ENCODE measurements around the gene ABCG2. TPM values are rescaled to one million over a fixed set of nuclear protein-coding genes. Genes with fewer than 3 reads are reported as not detected.

The ABCG2 gene
- polyA plus RNA-seq, 1 experiment: 0.45 TPM

DNA sequence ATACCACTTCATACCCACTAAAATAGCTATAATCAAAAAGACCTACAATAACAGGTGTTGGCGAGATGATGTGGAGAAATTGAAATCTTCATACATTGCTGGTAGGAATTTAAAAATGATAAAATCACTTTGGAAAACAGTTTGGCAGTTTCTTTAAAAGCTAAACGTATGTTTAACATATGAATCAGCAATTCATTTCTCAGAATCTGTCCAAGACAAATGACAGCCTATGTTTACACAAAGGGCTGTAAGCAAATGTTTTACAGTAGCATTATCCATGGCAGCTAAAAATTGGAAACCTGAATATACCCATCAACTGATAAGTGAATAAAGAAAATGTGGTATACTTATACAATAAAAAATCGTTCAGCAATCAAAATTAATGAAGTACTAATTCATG is 33.0 kb upstream of the ABCG2 start:
- POLR2A ChIA-PET: no interaction called here
- no peak for DNase-seq (ENCODE audit: low read depth)
- TF ChIP-seq, protein P1, sequence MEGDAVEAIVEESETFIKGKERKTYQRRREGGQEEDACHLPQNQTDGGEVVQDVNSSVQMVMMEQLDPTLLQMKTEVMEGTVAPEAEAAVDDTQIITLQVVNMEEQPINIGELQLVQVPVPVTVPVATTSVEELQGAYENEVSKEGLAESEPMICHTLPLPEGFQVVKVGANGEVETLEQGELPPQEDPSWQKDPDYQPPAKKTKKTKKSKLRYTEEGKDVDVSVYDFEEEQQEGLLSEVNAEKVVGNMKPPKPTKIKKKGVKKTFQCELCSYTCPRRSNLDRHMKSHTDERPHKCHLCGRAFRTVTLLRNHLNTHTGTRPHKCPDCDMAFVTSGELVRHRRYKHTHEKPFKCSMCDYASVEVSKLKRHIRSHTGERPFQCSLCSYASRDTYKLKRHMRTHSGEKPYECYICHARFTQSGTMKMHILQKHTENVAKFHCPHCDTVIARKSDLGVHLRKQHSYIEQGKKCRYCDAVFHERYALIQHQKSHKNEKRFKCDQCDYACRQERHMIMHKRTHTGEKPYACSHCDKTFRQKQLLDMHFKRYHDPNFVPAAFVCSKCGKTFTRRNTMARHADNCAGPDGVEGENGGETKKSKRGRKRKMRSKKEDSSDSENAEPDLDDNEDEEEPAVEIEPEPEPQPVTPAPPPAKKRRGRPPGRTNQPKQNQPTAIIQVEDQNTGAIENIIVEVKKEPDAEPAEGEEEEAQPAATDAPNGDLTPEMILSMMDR (IDR thresholded peaks at IDR 0.05; ENCODE audit: insufficient read depth, low read depth, low read length): no peak
- CTCF ChIA-PET: interaction anchor here (0.6 to 1.9 kb wide), 2 partner anchors 14 to 27 kb away, joined by 3 read pairs; no protein-coding TSS in a partner anchor
- Histone ChIP-seq H3K4me3 (ENCODE audit: low read depth, low read length) (no peak overlapping the region), H3K36me3 (ENCODE audit: control insufficient read depth, insufficient read depth, low read length) (no peaks in the 10 kb centered on the region), H3K27me3 (ENCODE audit: control insufficient read depth, insufficient read depth, low read length) (no peaks in the 10 kb centered on the region)

DNA sequence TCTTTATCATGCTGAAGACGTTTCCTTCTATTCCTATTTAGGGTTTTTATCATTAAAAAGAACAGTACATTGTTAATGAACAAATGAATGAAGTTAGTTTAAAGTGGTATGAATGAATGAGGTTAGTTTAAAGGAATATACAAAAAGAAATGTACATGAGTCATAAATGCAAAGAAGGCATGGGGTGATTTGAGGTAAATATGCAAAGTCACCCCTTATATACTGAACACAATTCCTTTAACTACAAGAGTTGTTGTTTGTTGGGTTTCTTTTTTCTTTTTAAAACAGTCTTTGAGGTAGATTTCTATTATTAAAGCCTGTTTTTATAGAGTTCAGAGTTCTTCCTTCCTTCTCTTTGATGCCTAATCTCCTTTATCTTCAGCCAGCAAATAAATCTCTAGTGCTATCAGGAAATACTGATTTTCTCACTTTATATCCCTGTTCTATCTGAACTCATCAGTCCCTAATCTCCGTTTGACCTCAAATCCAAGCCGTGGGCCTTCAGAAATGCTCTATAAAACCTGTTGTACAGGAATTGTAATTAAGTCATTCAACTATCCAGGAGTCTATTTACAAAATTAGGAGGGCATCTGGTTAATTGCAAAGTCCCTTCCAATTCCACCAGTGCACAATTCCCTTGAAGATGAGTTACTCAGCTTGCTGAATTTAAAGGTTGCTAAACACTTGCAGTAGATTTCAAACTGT is 31.6 kb upstream of the ABCG2 start:
- ChIA-PET POLR2A (no interaction called here), CTCF (no interaction called here)
- DNase-seq (ENCODE audit: low read depth): no peak
- H3K27me3 ChIP-seq (ENCODE audit: control insufficient read depth, insufficient read depth, low read length): no peaks in the 10 kb centered on the region
- no peak overlapping the region for H3K4me3 ChIP-seq (ENCODE audit: low read depth, low read length)
- H3K36me3 ChIP-seq (ENCODE audit: control insufficient read depth, insufficient read depth, low read length): no peaks in the 10 kb centered on the region
- TF ChIP-seq, protein P1 (IDR thresholded peaks at IDR 0.05; ENCODE audit: insufficient read depth, low read depth, low read length): no peak

DNA sequence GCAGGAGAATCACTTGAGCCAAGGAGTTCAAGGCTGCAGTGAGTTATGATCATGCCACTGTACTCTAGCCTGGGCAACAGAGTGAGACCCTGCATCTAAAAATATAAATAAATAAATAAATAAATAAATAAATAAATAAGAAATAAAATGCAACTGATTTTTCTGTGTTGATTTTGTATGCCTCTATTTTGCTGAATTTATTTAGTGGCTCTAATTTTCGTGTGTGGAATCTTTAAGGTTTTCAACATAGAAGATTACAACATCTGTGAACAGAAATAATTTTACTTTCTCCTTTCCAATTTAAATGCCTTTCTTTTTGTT is 30.9 kb upstream of the ABCG2 start:
- ChIA-PET POLR2A (no interaction called here), CTCF (interaction anchor here (1.0 kb wide), 1 partner anchor 18 kb away, joined by 4 read pairs; no protein-coding TSS in a partner anchor)
- TF ChIP-seq, protein P1 (IDR thresholded peaks at IDR 0.05; ENCODE audit: insufficient read depth, low read depth, low read length): no peak
- H3K36me3 ChIP-seq (ENCODE audit: control insufficient read depth, insufficient read depth, low read length): no peaks in the 10 kb centered on the region
- no peaks in the 10 kb centered on the region for H3K27me3 ChIP-seq (ENCODE audit: control insufficient read depth, insufficient read depth, low read length)
- no peak for DNase-seq (ENCODE audit: low read depth)
- H3K4me3 ChIP-seq (ENCODE audit: low read depth, low read length): no peak overlapping the region

DNA sequence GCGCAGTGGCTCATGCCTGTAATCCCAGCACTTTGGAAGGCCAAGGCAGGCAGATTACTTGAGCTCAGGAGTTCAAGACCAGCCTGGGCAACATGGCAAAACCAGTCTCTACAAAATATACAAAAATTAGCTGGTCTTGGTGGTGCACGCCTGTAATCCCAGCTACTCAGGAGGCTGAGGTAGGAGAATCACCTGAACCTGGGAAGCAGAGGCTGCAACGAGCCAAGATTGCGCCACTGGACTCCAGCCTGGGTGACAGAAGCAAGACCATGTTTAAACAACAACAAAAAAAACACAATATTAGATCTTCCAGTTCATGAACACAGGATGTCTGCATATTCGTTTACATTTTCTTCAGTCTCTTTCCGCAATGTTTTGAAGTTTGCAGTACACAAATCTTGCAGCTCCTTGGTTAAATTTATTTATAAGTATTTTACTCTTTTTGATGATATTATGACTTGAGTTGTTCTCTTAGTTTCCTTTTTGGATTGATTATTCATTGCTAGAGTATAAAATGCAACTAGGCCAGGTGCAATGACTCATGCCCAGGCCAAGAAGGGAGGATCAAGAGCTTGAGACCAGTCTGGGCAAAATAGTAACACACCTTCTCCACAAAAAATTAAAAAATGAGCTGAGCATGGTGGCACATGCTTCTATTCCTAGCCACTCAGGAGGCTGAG is 30.4 kb upstream of the ABCG2 start:
- no peaks in the 10 kb centered on the region for H3K36me3 ChIP-seq (ENCODE audit: control insufficient read depth, insufficient read depth, low read length)
- H3K4me3 ChIP-seq (ENCODE audit: low read depth, low read length): no peak overlapping the region
- TF ChIP-seq, protein P1 (IDR thresholded peaks at IDR 0.05; ENCODE audit: insufficient read depth, low read depth, low read length): no peak
- no peaks in the 10 kb centered on the region for H3K27me3 ChIP-seq (ENCODE audit: control insufficient read depth, insufficient read depth, low read length)
- POLR2A ChIA-PET: interaction anchor here (0.6 kb wide), 1 partner anchor 509 kb away, joined by 3 read pairs; no protein-coding TSS in a partner anchor
- CTCF ChIA-PET: interaction anchor here (1.0 kb wide), 1 partner anchor 18 kb away, joined by 4 read pairs; no protein-coding TSS in a partner anchor
- DNase-seq (ENCODE audit: low read depth): no peak

DNA sequence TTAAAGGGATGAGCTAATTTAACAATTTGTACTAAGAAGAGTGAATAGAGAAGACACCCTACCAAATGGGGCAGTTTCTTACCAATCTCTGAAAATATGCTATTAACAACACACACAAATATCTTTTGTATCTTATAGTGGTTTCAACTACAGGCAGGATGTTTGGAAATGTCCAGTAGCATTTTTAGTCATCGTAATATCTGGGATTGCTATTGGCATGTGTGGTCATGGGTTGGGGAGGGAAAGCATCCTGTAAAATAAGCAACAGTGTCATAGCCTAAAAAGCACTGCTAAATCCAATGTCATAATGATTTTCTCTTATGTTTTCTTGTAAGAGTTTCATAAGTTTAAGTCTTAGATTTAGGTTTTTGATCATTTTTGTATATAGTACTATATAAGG is 29.3 kb upstream of the ABCG2 start:
- TF ChIP-seq, protein P1 (IDR thresholded peaks at IDR 0.05; ENCODE audit: insufficient read depth, low read depth, low read length): no peak
- no peaks in the 10 kb centered on the region for H3K27me3 ChIP-seq (ENCODE audit: control insufficient read depth, insufficient read depth, low read length)
- CTCF ChIA-PET: no interaction called here
- H3K36me3 ChIP-seq (ENCODE audit: control insufficient read depth, insufficient read depth, low read length): no peaks in the 10 kb centered on the region
- POLR2A ChIA-PET: no interaction called here
- no peak overlapping the region for H3K4me3 ChIP-seq (ENCODE audit: low read depth, low read length)
- DNase-seq (ENCODE audit: low read depth): no peak

Measured in BJ (cell line).